Stomach (tissue), 9 donors: ENCODE data around the gene C14orf180. TPM values are rescaled to one million over a fixed set of nuclear protein-coding genes. Genes with fewer than 3 reads are reported as not detected.

Experiments
- DNase-seq, 2 donors: peaks; one replicate each; pipeline versions ENCODE4 v3.0.0 to v3.0.0-alpha.2; 2013 to 2019
- H3K27ac ChIP-seq, 5 donors: fragments of 200-600 bp in 4 of 5; sonication (generic) in 4 of 5; one replicate each; pipeline ENCODE4 v1.5.1; 2013 to 2019; ENCODE audit warnings: mild to moderate bottlenecking in 1 of 5, moderate library complexity in 1 of 5
- H3K27me3 ChIP-seq, 3 donors: fragments of 200-600 bp; sonication (generic); one replicate each; pipeline ENCODE4 v1.5.1; 2017 to 2019; ENCODE audit warnings: mixed run types in 1 of 3
- H3K36me3 ChIP-seq, 4 donors: fragments of 200-600 bp; sonication (generic); 1 replicate in 3 of 4; 2 replicates in 1 of 4; pipeline ENCODE4 v1.5.1; 2016 to 2019
- H3K4me1 ChIP-seq, 4 donors: fragments of 200-600 bp; sonication (generic); one replicate each; pipeline ENCODE4 v1.5.1; 2016 to 2019
- H3K4me3 ChIP-seq, 4 donors: fragments of 200-600 bp; sonication (generic) in 3 of 4; one replicate each; pipeline ENCODE4 v1.5.1; 2016 to 2019; ENCODE audit warnings: mild to moderate bottlenecking in 1 of 4
- H3K9me3 ChIP-seq, 4 donors: fragments of 200-600 bp; sonication (generic); one replicate each; pipeline ENCODE4 v1.5.1; 2016 to 2019
- EP300 ChIP-seq: sonication (generic); formaldehyde crosslinking; IDR thresholded peaks from one replicate; pipeline ENCODE4 v1.6.1; 2017; ENCODE audit warnings: antibody characterized with exemption
- POLR2A ChIP-seq, 4 donors: fragments of 450-650 bp; IDR thresholded peaks; one replicate each; pipeline ENCODE4 v1.6.1; 2016; ENCODE audit warnings: antibody characterized with exemption in 4 of 4, control low read depth in 2 of 4, mild to moderate bottlenecking in 1 of 4, moderate library complexity in 1 of 4
- POLR2AphosphoS5 ChIP-seq, 3 donors: sonication (generic); formaldehyde crosslinking; IDR thresholded peaks; one replicate each; pipeline ENCODE4 v1.6.1; 2016; ENCODE audit warnings: antibody characterized with exemption in 3 of 3
- WGBS, 5 donors: extraction: QIAGEN DNeasy Blood & Tissue Kit in 3 of 5; methylation state at CpG; one replicate each; pipeline versions ENCODE4 v1.1.5 to v1.1.7; 2013 to 2018; 5-methylcytosine and 5-hydroxymethylcytosine counted together
- intact Hi-C: fragments of 100-400 bp; cut with DNase I; formaldehyde crosslinking; loops from one replicate; pipeline ENCODE4 v1.15.1; 2023; ENCODE audit warnings: low total_unique reads
- polyA plus RNA-seq, 3 donors: library from polyadenylated mRNA; stranded (reverse); fragments of 200-250 nt; gene quantifications; one replicate each; pipeline ENCODE4 v1.2.3, GENCODE V29; 2013
- total RNA-seq, 5 donors: library from RNA; depleted of rRNA; stranded (reverse); fragments of >200 nt; gene quantifications; one replicate each; pipeline versions ENCODE4 v1.1.0 to v1.2.3, GENCODE V29; 2014 to 2016
- TF ChIP-seq, protein P1 (sequence below), 7 experiments: fragments of 450-650 bp in 4 of 7; fragments of 200-600 bp in 3 of 7; sonication (generic) in 3 of 7; IDR thresholded peaks; one replicate each; pipeline ENCODE4 v1.5.1; 2016 to 2019; ENCODE audit warnings: antibody characterized with exemption in 7 of 7, control low read depth in 2 of 7, mild to moderate bottlenecking in 1 of 7
- donor health status: healthy with polysubstance abuse.
- donor health status: Bipolar disorder and iron deficiency.
- donor health status: healthy.

The C14orf180 gene
- total and polyA plus RNA-seq, 8 donors: 0.31 to 3.8 (median 0.45) TPM; not detected in 1

DNA sequence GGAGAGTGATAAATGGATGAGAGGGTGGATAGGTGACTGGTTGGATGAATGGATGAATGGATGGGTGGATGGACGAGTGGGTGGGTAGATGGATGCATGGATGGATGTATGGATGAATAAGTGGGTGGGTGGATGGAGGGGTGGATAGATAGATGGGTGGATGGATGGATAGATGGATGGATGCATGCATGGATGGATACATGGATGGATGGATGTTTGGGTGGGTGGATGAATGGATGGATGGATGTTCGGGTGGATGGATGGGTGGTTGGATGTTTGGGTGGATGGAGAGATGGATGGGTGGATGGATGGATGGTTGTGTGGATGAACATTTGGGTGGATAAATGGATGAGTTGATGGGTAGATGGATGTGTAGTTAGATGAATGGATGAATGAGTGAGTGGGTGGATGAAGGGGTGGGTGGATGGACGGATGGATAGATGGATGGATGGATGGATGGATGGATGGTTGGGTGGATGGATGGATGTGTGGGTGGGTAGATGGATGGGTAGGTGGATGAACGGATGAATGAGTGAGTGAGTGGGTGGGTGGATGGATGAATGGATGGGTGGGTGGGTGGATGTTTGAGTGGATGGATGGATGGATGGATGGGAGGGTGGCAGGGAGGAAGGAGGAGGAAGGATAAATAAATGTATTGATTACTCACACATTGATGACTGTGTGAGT is 34.7 kb downstream of the C14orf180 start:
- H3K9me3 ChIP-seq: no peaks in the 10 kb centered on the region
- no peaks in the 10 kb centered on the region for H3K4me1 ChIP-seq
- TF ChIP-seq POLR2AphosphoS5 (IDR thresholded peaks at IDR 0.05) (no peak), POLR2A (IDR thresholded peaks at IDR 0.05) (no peak), EP300 (no peak)
- TF ChIP-seq, protein P1, sequence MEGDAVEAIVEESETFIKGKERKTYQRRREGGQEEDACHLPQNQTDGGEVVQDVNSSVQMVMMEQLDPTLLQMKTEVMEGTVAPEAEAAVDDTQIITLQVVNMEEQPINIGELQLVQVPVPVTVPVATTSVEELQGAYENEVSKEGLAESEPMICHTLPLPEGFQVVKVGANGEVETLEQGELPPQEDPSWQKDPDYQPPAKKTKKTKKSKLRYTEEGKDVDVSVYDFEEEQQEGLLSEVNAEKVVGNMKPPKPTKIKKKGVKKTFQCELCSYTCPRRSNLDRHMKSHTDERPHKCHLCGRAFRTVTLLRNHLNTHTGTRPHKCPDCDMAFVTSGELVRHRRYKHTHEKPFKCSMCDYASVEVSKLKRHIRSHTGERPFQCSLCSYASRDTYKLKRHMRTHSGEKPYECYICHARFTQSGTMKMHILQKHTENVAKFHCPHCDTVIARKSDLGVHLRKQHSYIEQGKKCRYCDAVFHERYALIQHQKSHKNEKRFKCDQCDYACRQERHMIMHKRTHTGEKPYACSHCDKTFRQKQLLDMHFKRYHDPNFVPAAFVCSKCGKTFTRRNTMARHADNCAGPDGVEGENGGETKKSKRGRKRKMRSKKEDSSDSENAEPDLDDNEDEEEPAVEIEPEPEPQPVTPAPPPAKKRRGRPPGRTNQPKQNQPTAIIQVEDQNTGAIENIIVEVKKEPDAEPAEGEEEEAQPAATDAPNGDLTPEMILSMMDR (IDR thresholded peaks at IDR 0.05): no peak
- WGBS, 5 donors: 59 to 73% (median 62%) methylated on average over 4 of the region's 4 CpGs
- peaks cover 0 to 57% (median 11%) of the 10 kb centered on the region in 3 donors for H3K27me3 ChIP-seq
- H3K36me3 ChIP-seq: no peaks in the 10 kb centered on the region
- no peak overlapping the region for H3K27ac ChIP-seq
- DNase-seq: no peak
- H3K4me3 ChIP-seq: no peak overlapping the region
- intact Hi-C loops: no loop called here

DNA sequence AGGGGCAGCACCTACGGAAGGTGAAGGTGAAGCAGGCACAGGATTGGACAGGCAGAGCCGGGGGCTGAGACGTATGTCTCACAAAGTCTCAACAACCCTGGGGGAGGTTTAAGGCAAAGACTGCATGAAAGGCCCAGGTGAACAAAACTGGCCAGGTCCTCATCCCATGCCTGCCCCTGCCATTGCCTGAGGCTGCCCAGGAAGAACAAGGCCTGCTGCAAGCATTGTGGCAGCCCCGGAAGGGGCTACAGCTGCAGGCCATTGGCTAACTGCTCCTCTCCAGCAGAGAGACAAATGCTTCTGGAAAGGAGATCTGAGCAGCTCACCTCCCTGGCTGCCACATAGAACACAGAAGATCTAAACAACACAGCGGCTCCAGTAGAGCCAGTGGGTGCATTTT is 45.4 kb downstream of the C14orf180 start:
- 55 to 64% (median 57%) methylated on average over 5 of the region's 5 CpGs for WGBS, 5 donors
- intact Hi-C loops: no loop called here
- H3K9me3 ChIP-seq: peaks cover 0 to 21% (median 18%) of the 10 kb centered on the region in 4 donors
- no peak overlapping the region for H3K4me3 ChIP-seq
- no peaks in the 10 kb centered on the region for H3K4me1 ChIP-seq
- H3K27me3 ChIP-seq: peaks cover 0 to 41% (median 2%) of the 10 kb centered on the region in 3 donors
- TF ChIP-seq POLR2A (IDR thresholded peaks at IDR 0.05) (no peak), EP300 (no peak)
- TF ChIP-seq, protein P1 (IDR thresholded peaks at IDR 0.05): no peak
- no peaks in the 10 kb centered on the region for H3K36me3 ChIP-seq
- DNase-seq: no peak
- H3K27ac ChIP-seq: no peak overlapping the region

DNA sequence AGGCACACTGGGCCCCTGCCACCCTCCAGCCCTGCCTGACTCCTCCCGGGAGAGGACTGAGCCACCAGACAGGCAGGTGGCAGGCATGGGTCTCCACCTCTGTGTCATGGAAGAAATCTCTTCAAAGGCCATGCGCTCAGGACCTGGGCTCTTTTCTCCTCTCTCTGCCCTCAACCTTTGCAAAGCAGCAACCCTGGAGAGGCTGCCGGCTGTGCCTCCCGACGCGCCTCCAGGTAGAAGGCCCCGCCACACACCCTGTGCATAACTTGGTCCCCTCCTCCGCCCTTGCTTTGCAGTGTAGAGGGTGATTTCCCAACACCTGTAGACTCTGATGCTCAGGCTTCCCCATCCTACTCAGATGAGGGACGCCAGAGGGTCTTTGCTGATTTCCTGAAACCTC is 53.2 kb downstream of the C14orf180 start:
- H3K27ac ChIP-seq: no peak overlapping the region
- no peaks in the 10 kb centered on the region for H3K36me3 ChIP-seq
- TF ChIP-seq POLR2AphosphoS5 (IDR thresholded peaks at IDR 0.05) (no peak), POLR2A (IDR thresholded peaks at IDR 0.05) (no peak), EP300 (no peak)
- TF ChIP-seq, protein P1 (IDR thresholded peaks at IDR 0.05): no peak
- no peaks in the 10 kb centered on the region for H3K4me1 ChIP-seq
- no peak for DNase-seq
- no peak overlapping the region for H3K4me3 ChIP-seq
- H3K9me3 ChIP-seq: peaks cover 0 to 16% (median 14%) of the 10 kb centered on the region in 4 donors
- intact Hi-C loops: no loop called here
- 62 to 79% (median 65%) methylated on average over 7 to 9 of the region's 9 CpGs for WGBS, 5 donors
- H3K27me3 ChIP-seq: peaks cover 0 to 57% (median 20%) of the 10 kb centered on the region in 3 donors

DNA sequence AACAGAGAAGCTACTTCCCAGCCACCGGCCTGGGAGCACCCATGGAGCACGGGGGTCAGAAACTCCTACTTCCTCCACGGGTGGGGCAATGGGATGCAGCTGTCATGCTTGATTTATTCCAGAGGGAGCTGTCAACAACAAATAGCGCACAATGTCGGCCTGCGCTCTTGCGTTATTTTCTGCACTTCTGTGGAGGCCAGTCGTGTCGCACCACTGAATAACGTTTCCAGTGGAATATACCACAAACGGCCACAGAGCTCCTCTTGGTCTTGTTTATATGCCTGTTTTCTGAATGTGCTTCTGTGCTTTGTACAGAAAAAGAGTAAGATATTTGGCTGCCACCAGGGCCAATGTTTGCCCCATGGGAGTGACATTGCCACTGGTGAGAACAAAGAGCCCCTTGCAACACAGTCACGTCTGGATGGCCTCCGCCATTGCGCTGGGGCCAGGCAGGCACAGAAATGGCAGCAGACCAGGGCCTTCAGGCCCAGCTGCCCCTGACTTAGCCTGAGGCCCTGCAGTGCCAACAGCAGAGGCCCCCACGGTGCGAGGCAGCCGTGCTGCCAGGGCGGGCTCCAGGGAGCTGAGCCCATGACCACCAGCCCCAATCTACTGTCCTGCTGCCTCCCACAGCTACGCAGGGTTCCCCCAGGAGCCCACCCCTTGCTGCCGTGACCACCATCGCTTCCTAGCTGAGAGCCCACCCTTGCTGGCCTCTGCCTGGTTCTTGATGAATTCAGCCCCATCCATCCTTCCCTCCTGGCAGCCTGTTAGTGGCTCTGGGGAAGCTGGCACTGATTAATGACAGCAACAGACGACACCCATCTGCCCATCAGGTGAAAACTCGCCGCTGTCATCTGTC is 53.9 kb downstream of the C14orf180 start:
- Histone ChIP-seq H3K36me3 (no peaks in the 10 kb centered on the region), H3K27me3 (peaks cover 0 to 59% (median 20%) of the 10 kb centered on the region in 3 donors), H3K9me3 (peaks cover 0 to 13% (median 12%) of the 10 kb centered on the region in 4 donors), H3K27ac (no peak overlapping the region), H3K4me3 (no peak overlapping the region), H3K4me1 (no peaks in the 10 kb centered on the region)
- WGBS, 5 donors: 74 to 84% (median 79%) methylated on average over 20 to 24 of the region's 24 CpGs
- TF ChIP-seq POLR2AphosphoS5 (IDR thresholded peaks at IDR 0.05) (no peak), EP300 (no peak), POLR2A (IDR thresholded peaks at IDR 0.05) (no peak)
- TF ChIP-seq, protein P1 (IDR thresholded peaks at IDR 0.05): no peak
- intact Hi-C loops: no loop called here
- DNase-seq: no peak
